T1000 (cell line): ENCODE data around the gene DHX30.
"Not testable (repeated sequence)": the region's sequence is repeated elsewhere in the genome, so short reads cannot be mapped to it uniquely, and the experiment has no call there.

Experiments
- DNase-seq: peaks from one replicate; lab custom pipeline; 2025; ENCODE audit warnings: mixed read lengths; lab: John Stamatoyannopoulos, UW

The DHX30 gene

GRCh38 chr3:47803480-47804025 is 615 bp downstream of the DHX30 start:
- no peak for DNase-seq

GRCh38 chr3:47804577-47804976 is 1.6 kb downstream of the DHX30 start:
- DNase-seq = no peak

- no peak for DNase-seq
These were observed 10.7 kb downstream of the DHX30 start for GRCh38 chr3:47813551-47814177.

DNA sequence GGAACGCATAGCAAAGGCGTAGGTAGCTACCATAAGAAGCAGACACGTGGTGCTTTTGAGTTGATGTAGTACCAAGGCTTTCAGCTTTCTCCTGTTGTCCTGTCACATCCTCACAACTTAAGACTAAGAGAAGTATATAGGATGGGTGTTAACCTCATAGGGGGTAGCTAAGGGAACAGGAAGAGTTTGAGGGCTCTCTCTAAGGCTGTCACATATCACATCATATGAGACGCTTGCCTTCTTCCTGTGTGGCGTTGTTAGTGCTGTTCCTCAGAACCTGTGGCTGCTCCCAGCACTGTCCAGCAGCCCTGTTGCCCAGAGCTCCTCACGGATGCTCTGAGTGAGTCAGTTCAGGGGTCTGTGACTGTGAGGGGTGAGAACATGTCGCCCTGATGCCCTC is 14.7 kb downstream of the DHX30 start:
- DNase-seq = no peak

GRCh38 chr3:47824541-47825473 is 21.9 kb downstream of the DHX30 start:
- DNase-seq = peak; percentile 85

- no peak for DNase-seq
These were observed 22.7 kb downstream of the DHX30 start for GRCh38 chr3:47825590-47825989.

GRCh38 chr3:47829482-47829881 is 26.5 kb downstream of the DHX30 start:
- not testable (repeated sequence) for DNase-seq

- no peak for DNase-seq
These were observed 34.0 kb downstream of the DHX30 start for GRCh38 chr3:47836986-47837385.

DNA sequence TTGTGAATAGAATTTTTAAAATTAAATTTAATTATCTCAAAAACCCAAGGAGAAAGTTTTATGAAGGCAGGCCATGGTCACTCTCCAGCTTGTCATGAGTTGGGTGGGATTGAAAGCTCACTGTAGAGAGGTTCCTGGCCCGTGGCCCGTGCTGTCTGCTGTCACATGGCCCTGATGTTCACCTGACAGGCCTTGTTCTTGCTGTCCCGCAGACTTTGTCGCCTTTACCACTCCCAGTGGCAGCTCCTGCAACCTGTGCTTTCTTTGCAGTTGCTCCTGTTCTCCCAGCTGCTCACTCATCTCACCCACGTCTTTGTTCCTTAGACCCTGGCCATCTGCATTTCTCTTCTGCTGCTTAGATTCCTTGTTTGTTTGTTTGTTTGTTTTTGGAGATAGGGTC is 35.6 kb downstream of the DHX30 start:
- DNase-seq = no peak

GRCh38 chr3:47841786-47842349 is 38.9 kb downstream of the DHX30 start:
- no peak for DNase-seq

- DNase-seq = no peak
These were observed 43.4 kb downstream of the DHX30 start for GRCh38 chr3:47846186-47846879.

- DNase-seq = no peak
These were observed 43.9 kb downstream of the DHX30 start for GRCh38 chr3:47846880-47847248.

DNA sequence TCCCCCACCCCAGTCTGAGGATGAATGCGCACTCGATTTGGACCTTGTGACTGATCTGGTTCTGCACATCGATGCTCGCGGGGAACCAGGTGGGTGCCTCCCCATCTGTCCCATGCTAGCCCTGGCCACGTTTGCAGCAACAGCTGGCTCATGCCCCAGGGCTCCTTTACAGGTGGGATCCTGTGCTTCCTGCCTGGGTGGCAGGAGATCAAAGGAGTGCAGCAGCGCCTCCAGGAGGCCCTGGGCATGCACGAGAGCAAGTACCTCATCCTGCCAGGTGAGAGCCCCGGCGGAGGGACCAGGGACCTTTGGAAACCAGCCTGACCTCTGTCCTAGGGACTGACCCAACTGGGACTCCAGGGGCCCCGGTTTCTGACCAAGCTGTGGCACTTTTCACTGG is 44.3 kb downstream of the DHX30 start:
- no peak for DNase-seq

GRCh38 chr3:47847801-47848518 is 45.0 kb downstream of the DHX30 start:
- no peak for DNase-seq

- DNase-seq = no peak
These were observed 45.7 kb downstream of the DHX30 start for GRCh38 chr3:47848599-47849117.

- DNase-seq = no peak
These were observed 46.3 kb downstream of the DHX30 start for GRCh38 chr3:47849186-47849698.

DNA sequence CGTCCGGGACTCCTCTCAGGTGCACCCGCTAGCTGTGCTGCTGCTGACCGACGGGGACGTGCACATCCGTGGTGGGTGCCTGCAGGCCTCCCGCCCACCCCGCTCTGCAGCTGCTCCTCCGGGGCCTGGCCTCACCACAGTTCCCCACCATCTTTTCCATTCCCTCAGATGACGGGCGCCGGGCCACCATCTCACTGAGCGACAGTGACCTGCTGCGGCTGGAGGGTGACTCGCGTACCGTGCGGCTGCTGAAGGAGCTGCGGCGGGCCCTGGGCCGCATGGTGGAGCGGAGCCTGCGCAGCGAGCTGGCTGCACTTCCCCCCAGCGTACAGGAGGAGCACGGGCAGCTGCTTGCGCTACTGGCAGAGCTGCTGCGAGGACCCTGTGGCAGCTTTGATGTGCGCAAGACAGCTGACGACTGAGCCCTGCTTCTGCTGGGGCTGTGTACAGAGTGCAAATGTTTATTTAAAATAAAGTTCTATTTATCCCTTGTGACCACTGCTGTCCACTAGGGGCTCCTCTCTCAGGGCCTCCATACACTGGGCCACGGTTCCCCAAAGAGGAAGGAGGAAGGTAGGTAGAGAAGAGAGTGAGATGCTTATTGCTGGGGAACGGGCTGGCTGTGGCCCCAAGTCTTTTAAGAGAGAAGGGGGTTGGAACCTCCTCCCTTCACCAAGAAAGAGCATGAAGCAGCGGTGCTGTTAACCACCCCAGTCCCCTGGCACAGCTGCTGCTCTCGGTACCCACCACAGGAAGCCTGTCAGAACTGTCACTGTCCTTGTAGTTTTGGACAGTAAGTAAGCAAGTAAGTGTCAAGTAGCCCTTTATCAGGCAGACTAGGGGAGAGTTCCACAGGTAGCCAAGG is 47.0 kb downstream of the DHX30 start:
- peak; percentile 16 for DNase-seq

DNA sequence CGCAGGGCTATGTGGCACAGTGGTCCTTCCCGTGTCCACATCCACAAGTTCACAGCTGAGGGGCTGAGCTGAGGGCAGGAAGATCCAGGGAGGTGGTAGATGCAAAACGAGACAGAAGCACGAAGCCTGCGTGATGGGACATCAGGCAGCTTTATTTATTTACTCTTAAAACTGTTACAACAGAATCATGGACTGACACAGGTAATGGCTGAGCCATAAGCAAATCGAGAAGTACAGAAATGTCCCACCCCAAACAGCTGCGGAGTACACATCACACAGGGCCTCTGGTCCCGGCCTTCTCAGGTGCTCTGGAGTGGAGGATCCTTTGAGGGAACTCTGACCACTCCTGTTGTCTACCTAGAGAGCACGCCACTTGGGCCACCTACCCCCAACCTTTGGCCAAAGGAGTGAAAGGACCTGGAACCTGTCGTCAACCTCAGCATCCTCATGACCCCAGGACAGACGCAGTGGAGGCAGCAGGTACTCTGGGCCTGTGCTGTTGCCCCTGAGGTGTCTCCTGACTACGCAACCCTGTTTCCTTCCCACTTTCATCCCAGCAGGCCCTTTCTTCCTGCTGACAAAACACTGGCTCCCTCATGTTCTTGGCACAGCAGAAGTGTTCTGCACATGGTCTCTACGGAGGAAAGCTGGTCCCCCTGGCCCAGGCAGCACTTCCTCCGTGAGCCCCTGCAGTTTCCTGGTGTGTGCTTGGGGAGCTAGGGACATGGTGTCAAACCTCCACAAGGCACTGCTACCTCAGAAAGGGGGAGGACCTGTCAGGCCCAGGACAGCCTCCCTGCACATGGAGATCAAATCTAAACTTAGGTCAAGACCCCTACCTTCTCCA is 47.8 kb downstream of the DHX30 start:
- no peak for DNase-seq
